ENCODE data around the gene NLGN1. TPM values are rescaled to one million over a fixed set of nuclear protein-coding genes. Genes with fewer than 3 reads are reported as not detected.
"Not testable (repeated sequence)": the region's sequence is repeated elsewhere in the genome, so short reads cannot be mapped to it uniquely, and the experiment has no call there.

Gene NLGN1
- total RNA-seq (not detected), polyA plus RNA-seq (not detected)

DNA sequence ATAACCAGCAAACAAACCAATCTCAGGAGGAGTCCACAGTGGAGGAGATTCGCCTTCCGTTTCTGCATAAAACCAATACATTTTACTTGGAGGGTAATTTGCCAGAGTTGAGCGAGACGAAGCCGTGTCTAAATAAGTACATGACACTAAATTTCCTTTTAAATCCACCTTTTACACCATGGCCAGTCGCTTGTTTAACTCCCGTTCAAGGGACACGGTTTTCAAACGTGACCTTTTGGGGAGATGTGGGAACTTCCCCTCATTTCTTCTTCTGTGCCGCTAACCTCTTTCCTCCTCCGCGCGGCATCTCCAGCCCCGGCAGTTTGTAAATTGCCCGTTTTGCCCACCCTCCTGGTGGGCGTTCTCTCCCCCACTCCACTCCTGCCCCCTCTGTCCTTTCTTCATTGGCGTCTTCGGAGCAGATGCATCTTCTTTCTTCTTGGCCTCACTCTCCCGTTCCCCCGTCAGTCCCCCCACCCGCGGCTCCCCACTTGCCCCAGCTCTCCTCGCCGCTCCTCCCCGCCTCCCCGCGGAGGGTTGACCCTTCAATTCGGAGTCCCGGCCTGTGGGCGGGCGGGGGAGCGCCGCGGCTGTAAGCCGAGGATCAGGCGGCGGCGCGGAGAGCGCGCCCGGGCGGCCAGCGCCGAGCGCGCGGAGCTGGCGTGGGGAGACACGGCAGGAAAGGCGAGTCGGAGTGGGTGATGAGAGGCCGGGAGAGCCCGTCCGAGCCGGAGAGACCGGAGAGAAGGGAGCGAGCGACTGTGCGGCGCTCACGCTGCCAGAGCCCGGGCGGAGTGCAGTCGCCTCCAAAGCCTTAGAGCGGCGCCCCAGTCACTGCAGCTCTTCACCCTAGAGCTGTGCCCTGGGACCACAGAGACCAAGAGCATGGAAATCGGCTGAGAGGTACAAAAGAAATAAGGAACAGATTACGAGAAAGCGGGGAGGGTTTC, at the start of gene NLGN1:
NLGN1 (plus strand) TSS at position 584 of the 950 bp plus-strand sequence.
- Mint-ChIP-seq H3K36me3 (no peaks in the 10 kb centered on the region), H3K27ac (no peak within 1 kb of the TSS), H3K27me3 (peaks cover 32 to 43% of the 10 kb centered on the region in 2 donors), H3K4me3 (peak within 1 kb of the TSS in 7 of 8 donors; percentile 25 to 86 (median 69)), H3K9me3 (peaks cover 0 to 11% (median 5%) of the 10 kb centered on the region in 8 donors), H3K4me1 (peaks cover 15 to 35% (median 20%) of the 10 kb centered on the region in 4 donors)
- POLR2A ChIA-PET (ENCODE audit: partially characterized antibody) = no interaction called here
- no peak for DNase-seq
- peaks cover 21% of the 10 kb centered on the region for H3K27me3 ChIP-seq (ENCODE audit: insufficient read depth, low read length)
- no peaks in the 10 kb centered on the region for H3K36me3 ChIP-seq (ENCODE audit: insufficient read depth, low read length)
- peaks cover 20% of the 10 kb centered on the region for H3K4me1 ChIP-seq (ENCODE audit: insufficient read depth, low read length)
- intact Hi-C loops (cut with micrococcal nuclease) = no loop called here
- H3K9me3 ChIP-seq (ENCODE audit: control insufficient read depth in 1 of 2, low read length in 2 of 2) = no peaks in the 10 kb centered on the region
- H3K27ac ChIP-seq (ENCODE audit: low read depth, low read length) = no peak within 1 kb of the TSS
- CTCF ChIA-PET (ENCODE audit: partially characterized antibody) = no interaction called here
- H3K4me3 ChIP-seq (ENCODE audit: low read length in 2 of 2) = no peak within 1 kb of the TSS

GRCh38 chr3:173351886-173352285, 45.7 kb upstream of the NLGN1 start:
- Mint-ChIP-seq H3K27ac (no peak overlapping the region), H3K4me1 (no peaks in the 10 kb centered on the region), H3K36me3 (no peaks in the 10 kb centered on the region), H3K27me3 (no peaks in the 10 kb centered on the region), H3K9me3 (peaks cover 0 to 27% (median 18%) of the 10 kb centered on the region in 8 donors), H3K4me3 (no peak overlapping the region)
- CTCF ChIA-PET (ENCODE audit: partially characterized antibody) = no interaction called here
- Histone ChIP-seq H3K4me3 (ENCODE audit: low read length in 2 of 2) (no peak overlapping the region), H3K27me3 (ENCODE audit: insufficient read depth, low read length) (no peaks in the 10 kb centered on the region), H3K36me3 (ENCODE audit: insufficient read depth, low read length) (no peaks in the 10 kb centered on the region), H3K4me1 (ENCODE audit: insufficient read depth, low read length) (no peaks in the 10 kb centered on the region), H3K9me3 (ENCODE audit: control insufficient read depth in 1 of 2, low read length in 2 of 2) (no peaks in the 10 kb centered on the region), H3K27ac (ENCODE audit: low read depth, low read length) (no peak overlapping the region)
- POLR2A ChIA-PET (ENCODE audit: partially characterized antibody) = no interaction called here
- intact Hi-C loops (cut with micrococcal nuclease) = no loop called here
- no peak for DNase-seq

DNA sequence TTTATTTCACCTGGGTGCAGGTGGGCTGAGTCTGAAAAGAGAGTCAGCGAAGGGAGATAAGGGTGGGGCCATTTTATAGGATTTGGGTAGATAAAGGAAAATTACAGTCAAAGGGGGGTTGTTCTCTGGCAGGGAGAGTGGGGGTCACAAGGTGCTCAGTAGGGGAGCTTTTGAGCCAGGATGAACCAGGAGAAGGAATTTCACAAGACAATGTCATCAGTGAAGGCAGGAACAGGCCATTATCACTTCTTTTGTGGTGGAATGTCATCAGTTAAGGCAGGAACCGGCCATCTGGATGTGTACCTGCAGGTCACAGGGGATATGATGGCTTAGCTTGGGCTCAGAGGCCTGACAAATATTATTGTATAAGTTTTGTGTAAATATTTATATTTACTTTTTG, 44.4 kb upstream of the NLGN1 start:
- H3K27ac ChIP-seq (ENCODE audit: low read depth, low read length); H3K4me1 Mint-ChIP-seq; H3K9me3 ChIP-seq (ENCODE audit: control insufficient read depth in 1 of 2, low read length in 2 of 2); H3K4me3 ChIP-seq (ENCODE audit: low read length in 2 of 2); H3K27me3 ChIP-seq (ENCODE audit: insufficient read depth, low read length); POLR2A ChIA-PET (ENCODE audit: partially characterized antibody); H3K4me1 ChIP-seq (ENCODE audit: insufficient read depth, low read length); CTCF ChIA-PET (ENCODE audit: partially characterized antibody); H3K27ac Mint-ChIP-seq; DNase-seq; H3K36me3 Mint-ChIP-seq; H3K27me3 Mint-ChIP-seq; H3K36me3 ChIP-seq (ENCODE audit: insufficient read depth, low read length); H3K4me3 Mint-ChIP-seq; intact Hi-C loops (cut with micrococcal nuclease): not testable (repeated sequence)
- peaks cover 0 to 26% (median 16%) of the 10 kb centered on the region in 8 donors for H3K9me3 Mint-ChIP-seq

GRCh38 chr3:173354124-173354523, 43.4 kb upstream of the NLGN1 start:
- H3K36me3 Mint-ChIP-seq = no peaks in the 10 kb centered on the region
- CTCF ChIA-PET (ENCODE audit: partially characterized antibody) = no interaction called here

GRCh38 chr3:173371848-173372487, 25.6 kb upstream of the NLGN1 start:
- no peaks in the 10 kb centered on the region for H3K9me3 ChIP-seq (ENCODE audit: control insufficient read depth in 1 of 2, low read length in 2 of 2)
- H3K4me1 ChIP-seq (ENCODE audit: insufficient read depth, low read length) = no peaks in the 10 kb centered on the region
- no peaks in the 10 kb centered on the region for H3K27me3 Mint-ChIP-seq
- intact Hi-C loops (cut with micrococcal nuclease) = no loop called here
- no peak for DNase-seq
- no peak overlapping the region for H3K27ac Mint-ChIP-seq
- ChIA-PET POLR2A (ENCODE audit: partially characterized antibody) (no interaction called here), CTCF (ENCODE audit: partially characterized antibody) (no interaction called here)
- no peaks in the 10 kb centered on the region for H3K36me3 Mint-ChIP-seq
- peaks cover 0 to 5% (median 0%) of the 10 kb centered on the region in 8 donors for H3K9me3 Mint-ChIP-seq
- H3K4me3 ChIP-seq (ENCODE audit: low read length in 2 of 2) = no peak overlapping the region
- no peaks in the 10 kb centered on the region for H3K36me3 ChIP-seq (ENCODE audit: insufficient read depth, low read length)
- H3K4me1 Mint-ChIP-seq = no peaks in the 10 kb centered on the region
- H3K27ac ChIP-seq (ENCODE audit: low read depth, low read length) = no peak overlapping the region
- H3K27me3 ChIP-seq (ENCODE audit: insufficient read depth, low read length) = no peaks in the 10 kb centered on the region
- H3K4me3 Mint-ChIP-seq = no peak overlapping the region

More at GRCh38 chr3:173354124-173354523, 43.4 kb upstream of the NLGN1 start:
- H3K4me3 Mint-ChIP-seq = no peak overlapping the region
- no peaks in the 10 kb centered on the region for H3K27me3 ChIP-seq (ENCODE audit: insufficient read depth, low read length)
- intact Hi-C loops (cut with micrococcal nuclease) = no loop called here
- no peak overlapping the region for H3K27ac ChIP-seq (ENCODE audit: low read depth, low read length)
- H3K4me1 Mint-ChIP-seq = no peaks in the 10 kb centered on the region
- no peak overlapping the region for H3K4me3 ChIP-seq (ENCODE audit: low read length in 2 of 2)
- no peak overlapping the region for H3K27ac Mint-ChIP-seq
- H3K9me3 Mint-ChIP-seq = peaks cover 0 to 24% (median 16%) of the 10 kb centered on the region in 8 donors
- DNase-seq = no peak
- H3K9me3 ChIP-seq (ENCODE audit: control insufficient read depth in 1 of 2, low read length in 2 of 2) = no peaks in the 10 kb centered on the region
- POLR2A ChIA-PET (ENCODE audit: partially characterized antibody) = no interaction called here
- no peaks in the 10 kb centered on the region for H3K27me3 Mint-ChIP-seq
- no peaks in the 10 kb centered on the region for H3K4me1 ChIP-seq (ENCODE audit: insufficient read depth, low read length)
- H3K36me3 ChIP-seq (ENCODE audit: insufficient read depth, low read length) = no peaks in the 10 kb centered on the region

DNA sequence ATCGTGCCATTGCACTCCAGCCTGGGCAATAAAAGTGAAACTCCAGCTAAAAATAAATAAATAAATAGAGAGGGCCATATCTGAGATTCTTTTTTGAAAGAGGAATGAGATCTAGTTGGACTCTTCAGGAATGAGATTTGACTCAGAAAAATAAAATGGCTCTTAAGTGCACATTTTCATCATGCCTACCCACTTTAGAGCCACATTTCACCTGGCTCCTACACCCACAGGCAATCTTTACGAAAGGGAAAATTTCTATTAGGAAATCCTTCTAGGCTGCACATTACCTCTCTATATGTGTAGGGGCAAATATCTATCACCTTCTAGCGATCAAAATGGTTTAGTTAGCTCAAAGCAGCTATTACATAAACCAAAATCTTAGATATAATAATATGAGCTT, 16.9 kb upstream of the NLGN1 start:
- ChIA-PET POLR2A (ENCODE audit: partially characterized antibody) (no interaction called here), CTCF (ENCODE audit: partially characterized antibody) (no interaction called here)
- no peaks in the 10 kb centered on the region for H3K36me3 Mint-ChIP-seq
- H3K9me3 Mint-ChIP-seq = peaks cover 0 to 10% (median 3%) of the 10 kb centered on the region in 8 donors
- no peaks in the 10 kb centered on the region for H3K4me1 Mint-ChIP-seq
- Histone ChIP-seq H3K4me1 (ENCODE audit: insufficient read depth, low read length) (no peaks in the 10 kb centered on the region), H3K9me3 (ENCODE audit: control insufficient read depth in 1 of 2, low read length in 2 of 2) (no peaks in the 10 kb centered on the region), H3K27ac (ENCODE audit: low read depth, low read length) (no peak overlapping the region), H3K27me3 (ENCODE audit: insufficient read depth, low read length) (no peaks in the 10 kb centered on the region), H3K36me3 (ENCODE audit: insufficient read depth, low read length) (no peaks in the 10 kb centered on the region), H3K4me3 (ENCODE audit: low read length in 2 of 2) (no peak overlapping the region)
- DNase-seq = no peak
- intact Hi-C loops (cut with micrococcal nuclease) = no loop called here
- H3K27ac Mint-ChIP-seq = no peak overlapping the region
- no peaks in the 10 kb centered on the region for H3K27me3 Mint-ChIP-seq
- H3K4me3 Mint-ChIP-seq = no peak overlapping the region

DNA sequence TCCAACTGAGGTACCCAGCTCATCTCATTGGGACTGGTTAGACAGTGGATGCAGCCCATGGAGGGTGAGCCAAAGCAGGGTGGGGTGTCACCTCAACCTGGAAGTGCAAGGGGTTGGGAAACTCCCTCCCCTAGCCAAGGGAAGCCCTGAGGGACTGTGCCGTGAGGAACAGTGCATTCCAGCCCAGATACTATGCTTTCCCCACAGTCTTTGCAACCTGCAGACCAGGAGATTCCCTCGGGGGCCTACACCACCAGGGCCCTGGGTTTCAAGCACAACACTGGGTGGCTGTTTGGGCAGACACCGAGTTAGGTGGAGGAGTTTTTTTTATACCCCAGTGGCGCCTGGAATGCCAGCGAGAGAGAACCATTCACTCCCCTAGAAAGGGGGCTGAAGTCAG, 15.6 kb upstream of the NLGN1 start:
- H3K27me3 Mint-ChIP-seq; CTCF ChIA-PET (ENCODE audit: partially characterized antibody); H3K4me1 ChIP-seq (ENCODE audit: insufficient read depth, low read length); H3K36me3 Mint-ChIP-seq; intact Hi-C loops (cut with micrococcal nuclease); H3K27ac Mint-ChIP-seq; POLR2A ChIA-PET (ENCODE audit: partially characterized antibody); H3K36me3 ChIP-seq (ENCODE audit: insufficient read depth, low read length); H3K27me3 ChIP-seq (ENCODE audit: insufficient read depth, low read length); H3K9me3 ChIP-seq (ENCODE audit: control insufficient read depth in 1 of 2, low read length in 2 of 2); H3K4me3 Mint-ChIP-seq; H3K4me1 Mint-ChIP-seq; H3K27ac ChIP-seq (ENCODE audit: low read depth, low read length); H3K4me3 ChIP-seq (ENCODE audit: low read length in 2 of 2); DNase-seq: not testable (repeated sequence)
- H3K9me3 Mint-ChIP-seq = peaks cover 0 to 17% (median 6%) of the 10 kb centered on the region in 8 donors
